HG02763 (cell line): ENCODE results near the gene LEFTY1.

Source experiments
- ATAC-seq: cut with Tn5 transposase; IDR thresholded peaks from one replicate; pipeline ENCODE4 v1.9.1; 2021; ENCODE audit warnings: mild to moderate bottlenecking, moderate library complexity; ENCODE audit not compliant: unreplicated experiment

The LEFTY1 gene

GRCh38 chr1:225874431-225874830, 14.5 kb downstream of the LEFTY1 start:
- ATAC-seq = no peak

GRCh38 chr1:225873281-225873850, 15.6 kb downstream of the LEFTY1 start:
- no peak for ATAC-seq

GRCh38 chr1:225872075-225872430, 16.9 kb downstream of the LEFTY1 start:
- ATAC-seq = no peak

- ATAC-seq = no peak
Measured at GRCh38 chr1:225871359-225872074, 17.4 kb downstream of the LEFTY1 start.

- ATAC-seq = no peak
Measured at GRCh38 chr1:225870911-225871310, 18.0 kb downstream of the LEFTY1 start.

- no peak for ATAC-seq
Measured at GRCh38 chr1:225868631-225869330, 20.2 kb downstream of the LEFTY1 start.

GRCh38 chr1:225866981-225867380, 22.0 kb downstream of the LEFTY1 start:
- ATAC-seq = no peak

- no peak for ATAC-seq
Measured at GRCh38 chr1:225866061-225866837, 22.7 kb downstream of the LEFTY1 start.

- ATAC-seq = no peak
Measured at GRCh38 chr1:225865514-225865913, 23.4 kb downstream of the LEFTY1 start.

- no peak for ATAC-seq
Measured at GRCh38 chr1:225863167-225863566, 25.8 kb downstream of the LEFTY1 start.

- no peak for ATAC-seq
Measured at GRCh38 chr1:225862581-225862950, 26.4 kb downstream of the LEFTY1 start.

GRCh38 chr1:225861834-225862580, 26.9 kb downstream of the LEFTY1 start:
- ATAC-seq = no peak

GRCh38 chr1:225860876-225861441, 28.0 kb downstream of the LEFTY1 start:
- ATAC-seq = no peak

GRCh38 chr1:225860107-225860506, 28.8 kb downstream of the LEFTY1 start:
- no peak for ATAC-seq

- ATAC-seq = no peak
Measured at GRCh38 chr1:225859151-225859550, 29.8 kb downstream of the LEFTY1 start.

- ATAC-seq = no peak
Measured at GRCh38 chr1:225857256-225857655, 31.7 kb downstream of the LEFTY1 start.

GRCh38 chr1:225855503-225856300, 33.2 kb downstream of the LEFTY1 start:
- ATAC-seq = no peak

- ATAC-seq = no peak
Measured at GRCh38 chr1:225853441-225853840, 35.5 kb downstream of the LEFTY1 start.

- ATAC-seq = no peak
Measured at GRCh38 chr1:225852413-225853124, 36.4 kb downstream of the LEFTY1 start.
